Calu3 (cell line): ENCODE data around the gene KBTBD4. TPM values are rescaled to one million over a fixed set of nuclear protein-coding genes. Genes with fewer than 3 reads are reported as not detected.

Source experiments
- BruUV-seq: library from RNA; stranded (reverse); fragments of 400-500 nt; replicated peaks from 2 replicates; lab custom pipeline; 2021; lab: Mats Ljungman, UMichigan
- CTCF ChIA-PET: fragments of 300-600 bp; sonication (Branson Sonifier 250); formaldehyde crosslinking; loops from one replicate; lab custom pipeline; 2022; ENCODE audit warnings: antibody characterized with exemption; lab: Charles Lee
- DNase-seq: peaks from one replicate; pipeline ENCODE4 v3.0.0; 2022
- H3K27ac Mint-ChIP-seq: one replicate; pipeline ENCODE4 v1.8.0; 2022; ENCODE audit warnings: mixed read lengths; ENCODE audit not compliant: unreplicated experiment
- H3K27me3 Mint-ChIP-seq: one replicate; pipeline ENCODE4 v1.8.0; 2022; ENCODE audit warnings: mixed read lengths; ENCODE audit not compliant: unreplicated experiment
- H3K36me3 Mint-ChIP-seq: one replicate; pipeline ENCODE4 v1.8.0; 2022; ENCODE audit warnings: mild to moderate bottlenecking, moderate library complexity, mixed read lengths; ENCODE audit not compliant: insufficient read depth, unreplicated experiment
- H3K4me1 Mint-ChIP-seq: one replicate; pipeline ENCODE4 v1.8.0; 2022; ENCODE audit warnings: mild to moderate bottlenecking, low read depth, mixed read lengths; ENCODE audit not compliant: unreplicated experiment
- H3K4me3 Mint-ChIP-seq: one replicate; pipeline ENCODE4 v1.8.0; 2022; ENCODE audit warnings: mild to moderate bottlenecking, low read depth, moderate library complexity, mixed read lengths; ENCODE audit not compliant: unreplicated experiment
- H3K9me3 Mint-ChIP-seq: one replicate; pipeline ENCODE4 v1.8.0; 2022; ENCODE audit warnings: low read depth, mixed read lengths; ENCODE audit not compliant: unreplicated experiment
- CTCF ChIP-seq: fragments of 200-600 bp; IDR thresholded peaks from one replicate; pipeline ENCODE4 v1.8.0; 2022; ENCODE audit warnings: antibody characterized with exemption; ENCODE audit not compliant: unreplicated experiment
- intact Hi-C: fragments of 100-400 bp; cut with micrococcal nuclease; formaldehyde crosslinking; loops from one replicate; pipeline ENCODE4 v1.10.0; 2022; ENCODE audit not compliant: unreplicated experiment
- total RNA-seq: library from RNA; stranded (reverse); gene quantifications from 2 replicates; pipeline ENCODE4 v1.2.3, GENCODE V29; 2022

Gene KBTBD4
- total RNA-seq, 1 experiment from 2014 or later, result 14.6 TPM

- H3K27ac Mint-ChIP-seq, result peak overlapping the region; percentile 98
- BruUV-seq, result no TSS peak
- CTCF ChIA-PET, result no interaction called here
- peaks cover 10% of the 10 kb centered on the region for H3K4me1 Mint-ChIP-seq
- H3K27me3 Mint-ChIP-seq, result no peaks in the 10 kb centered on the region
- H3K4me3 Mint-ChIP-seq, result peak overlapping the region; percentile 95
- H3K36me3 Mint-ChIP-seq, result peaks cover 58% of the 10 kb centered on the region
- no peaks in the 10 kb centered on the region for H3K9me3 Mint-ChIP-seq
- no peak for DNase-seq
- TF ChIP-seq CTCF, result no peak
- intact Hi-C loops, result no loop called here
These were observed 1.2 kb downstream of the KBTBD4 start for GRCh38 chr11:47577460-47578041.

GRCh38 chr11:47573321-47573720 is 5.4 kb downstream of the KBTBD4 start:
- no peak overlapping the region for H3K4me3 Mint-ChIP-seq
- H3K9me3 Mint-ChIP-seq, result no peaks in the 10 kb centered on the region
- intact Hi-C loops, result no loop called here
- TF ChIP-seq CTCF, result no peak
- DNase-seq, result no peak
- CTCF ChIA-PET, result no interaction called here
- peaks cover 44% of the 10 kb centered on the region for H3K36me3 Mint-ChIP-seq
- no TSS peak for BruUV-seq
- H3K27ac Mint-ChIP-seq, result no peak overlapping the region
- no peaks in the 10 kb centered on the region for H3K27me3 Mint-ChIP-seq
- no peaks in the 10 kb centered on the region for H3K4me1 Mint-ChIP-seq

GRCh38 chr11:47572715-47573255 is 6.0 kb downstream of the KBTBD4 start:
- intact Hi-C loops, result no loop called here
- TF ChIP-seq CTCF, result no peak
- Mint-ChIP-seq H3K4me3 (no peak overlapping the region), H3K36me3 (peaks cover 39% of the 10 kb centered on the region), H3K4me1 (no peaks in the 10 kb centered on the region), H3K27ac (no peak overlapping the region), H3K27me3 (no peaks in the 10 kb centered on the region), H3K9me3 (no peaks in the 10 kb centered on the region)
- DNase-seq, result no peak
- no TSS peak for BruUV-seq
- CTCF ChIA-PET, result no interaction called here

- no peak overlapping the region for H3K27ac Mint-ChIP-seq
- DNase-seq, result no peak
- H3K4me1 Mint-ChIP-seq, result no peaks in the 10 kb centered on the region
- no peaks in the 10 kb centered on the region for H3K27me3 Mint-ChIP-seq
- TSS peak; percentile 16 for BruUV-seq
- intact Hi-C loops, result no loop called here
- CTCF ChIA-PET, result no interaction called here
- H3K4me3 Mint-ChIP-seq, result no peak overlapping the region
- TF ChIP-seq CTCF, result no peak
- no peaks in the 10 kb centered on the region for H3K9me3 Mint-ChIP-seq
- peaks cover 30% of the 10 kb centered on the region for H3K36me3 Mint-ChIP-seq
These were observed 6.9 kb downstream of the KBTBD4 start for GRCh38 chr11:47571895-47572294.
